ENCODE measurements around the gene TLCD3A.
"Not testable (repeated sequence)": the region's sequence is repeated elsewhere in the genome, so short reads cannot be mapped to it uniquely, and the experiment has no call there.

Gene TLCD3A

GRCh38 chr17:751269-752001 is 19.0 kb downstream of the TLCD3A start:
- DNase-seq: peak in 3 of 4 experiments; percentile 26 to 39 (median 26)

GRCh38 chr17:752002-752619 is 19.7 kb downstream of the TLCD3A start, which contains the start of gene GEMIN4:
Gene GEMIN4 (minus strand): TSS chr17:752264. CDS start chr17:752142, 122 bp downstream.
- DNase-seq: peak; percentile 95 to 97 (median 96)

- peak in 1 of 4 experiments; percentile 29 for DNase-seq
Observed at GRCh38 chr17:752620-753219, 20.3 kb downstream of the TLCD3A start.

GRCh38 chr17:753418-753817 is 21.0 kb downstream of the TLCD3A start:
- DNase-seq: no peak

GRCh38 chr17:755319-755961 is 23.0 kb downstream of the TLCD3A start:
- DNase-seq: not testable (repeated sequence)

GRCh38 chr17:756010-756567 is 23.7 kb downstream of the TLCD3A start:
- not testable (repeated sequence) for DNase-seq

GRCh38 chr17:759964-760363 is 27.6 kb downstream of the TLCD3A start:
- DNase-seq: no peak

GRCh38 chr17:760371-760770 is 28.0 kb downstream of the TLCD3A start:
- DNase-seq: no peak

- DNase-seq: no peak
Observed at GRCh38 chr17:767076-767475, 34.7 kb downstream of the TLCD3A start.

GRCh38 chr17:773016-773415 is 40.6 kb downstream of the TLCD3A start:
- no peak for DNase-seq

GRCh38 chr17:773467-774312 is 41.3 kb downstream of the TLCD3A start:
- no peak for DNase-seq

GRCh38 chr17:774313-774584 is 41.9 kb downstream of the TLCD3A start:
- DNase-seq: no peak

GRCh38 chr17:778096-778495 is 45.7 kb downstream of the TLCD3A start:
- no peak for DNase-seq

GRCh38 chr17:781805-782731 is 49.7 kb downstream of the TLCD3A start, which contains the start of the genes GLOD4 and MRM3:
Gene GLOD4 (minus strand): TSS chr17:782280. CDS start chr17:782255, 25 bp downstream.
Gene MRM3 (plus strand): TSS chr17:782353. CDS start chr17:782379, 26 bp downstream.
- DNase-seq: peak; percentile 89 to 95 (median 93)

- DNase-seq: no peak
Observed at GRCh38 chr17:784143-784542, 51.7 kb downstream of the TLCD3A start.

- not testable (repeated sequence) for DNase-seq
Observed at GRCh38 chr17:785901-786300, 53.5 kb downstream of the TLCD3A start.

- DNase-seq: no peak
Observed at GRCh38 chr17:787641-788221, 55.3 kb downstream of the TLCD3A start.

- DNase-seq: no peak
Observed at GRCh38 chr17:788551-788950, 56.2 kb downstream of the TLCD3A start.

- no peak for DNase-seq
Observed at GRCh38 chr17:789160-789840, 56.9 kb downstream of the TLCD3A start.
